ENCODE data around the gene RAB1B. TPM values are rescaled to one million over a fixed set of nuclear protein-coding genes. Genes with fewer than 3 reads are reported as not detected.

The RAB1B gene
- total and polyA plus RNA-seq, 10 of the 15 experiments (the other 5 are each of a cell fraction or from before 2014, with no cell fraction given), result 10.4 to 193 (median 96.9) TPM

DNA sequence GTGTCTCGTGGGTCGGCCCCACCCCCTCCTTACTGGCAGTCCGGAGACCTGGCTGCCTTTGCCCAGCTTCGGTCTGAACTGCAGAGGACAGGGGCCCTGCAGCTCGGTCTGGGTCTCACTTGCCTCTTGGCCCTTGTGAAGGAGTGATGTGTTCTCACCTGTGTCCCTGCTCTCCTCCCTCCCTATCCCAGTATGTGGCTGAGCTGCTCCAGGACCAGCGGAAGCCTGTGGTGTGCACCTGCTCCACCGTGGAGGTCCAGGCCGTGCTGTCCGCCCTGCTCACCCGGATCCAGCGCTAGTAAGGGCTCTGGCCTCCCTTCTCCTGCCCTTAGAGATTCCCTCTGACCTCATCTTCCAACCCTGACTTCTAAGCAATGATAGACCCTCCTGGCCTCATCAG, 35.7 kb upstream of the RAB1B start:
- Histone ChIP-seq H3K9me3 (replicated peaks; ENCODE audit: control insufficient read depth, insufficient read depth, low read length) (no peaks in the 10 kb centered on the region), H4K20me1 (ENCODE audit: control insufficient read depth, insufficient read depth) (no peaks in the 10 kb centered on the region), H3K4me2 (ENCODE audit: control insufficient read depth, insufficient read depth) (no peak overlapping the region), H3K79me2 (ENCODE audit: control insufficient read depth, insufficient read depth, low read length) (no peaks in the 10 kb centered on the region), H3K27me3 (replicated peaks in 1 of 2; ENCODE audit: control insufficient read depth in 2 of 2, insufficient read depth in 2 of 2, low read length in 1 of 2) (no peaks in the 10 kb centered on the region), H3K9ac (ENCODE audit: control insufficient read depth, insufficient read depth, low read length) (no peak overlapping the region), H3K36me3 (ENCODE audit: control insufficient read depth in 2 of 2, insufficient read depth in 2 of 2, low read length in 1 of 2) (peaks cover 13 to 30% of the 10 kb centered on the region in 2 experiments), H3K27ac (ENCODE audit: control insufficient read depth, insufficient read depth) (no peak overlapping the region), H2AFZ (ENCODE audit: control insufficient read depth, low read depth, low read length) (no peak overlapping the region), H3K4me1 (ENCODE audit: control insufficient read depth, insufficient read depth, low read length) (no peaks in the 10 kb centered on the region), H3K4me3 (no peak overlapping the region)
- ChIA-PET POLR2A (no interaction called here), CTCF (no interaction called here), SMC1A (ENCODE audit: uncharacterized antibody, unreplicated experiment) (no interaction called here), RAD21 (ENCODE audit: unreplicated experiment) (no interaction called here)
- in situ Hi-C loops (cut with MboI) (no loop called here), intact Hi-C loops (cut with micrococcal nuclease; ENCODE audit: unreplicated experiment) (no loop called here)
- ATAC-seq (no peak), FAIRE-seq (no peak), DNase-seq (ENCODE audit: low read depth, low spot score) (no peak)
- BruUV-seq (replicated peaks), result no TSS peak
- WGBS (ENCODE audit: insufficient coverage, insufficient replicate concordance, low lambda C conversion rate, missing lambda C conversion rate), result 98% methylated on average over 11 of the region's 11 CpGs
- TF ChIP-seq PML (IDR thresholded peaks at IDR 0.05; ENCODE audit: low read length) (no peak), ZZZ3 (IDR thresholded peaks at IDR 0.05; ENCODE audit: control insufficient read depth, insufficient read length, low read depth) (no peak), HCFC1 (IDR thresholded peaks at IDR 0.05; ENCODE audit: low read length) (no peak), IRF4 (IDR thresholded peaks at IDR 0.05; ENCODE audit: low read depth, low read length) (no peak), CHD2 (IDR thresholded peaks at IDR 0.05; ENCODE audit: borderline replicate concordance, low read depth, low read length) (no peak), DPF2 (IDR thresholded peaks at IDR 0.05) (no peak), SP1 (IDR thresholded peaks at IDR 0.05; ENCODE audit: low read depth, low read length) (no peak), LARP7 (IDR thresholded peaks at IDR 0.05) (no peak), NRF1 (conservative IDR thresholded peaks at IDR 0.05; ENCODE audit: low read depth, low read length) (no peak)
- TF ChIP-seq, protein P1, sequence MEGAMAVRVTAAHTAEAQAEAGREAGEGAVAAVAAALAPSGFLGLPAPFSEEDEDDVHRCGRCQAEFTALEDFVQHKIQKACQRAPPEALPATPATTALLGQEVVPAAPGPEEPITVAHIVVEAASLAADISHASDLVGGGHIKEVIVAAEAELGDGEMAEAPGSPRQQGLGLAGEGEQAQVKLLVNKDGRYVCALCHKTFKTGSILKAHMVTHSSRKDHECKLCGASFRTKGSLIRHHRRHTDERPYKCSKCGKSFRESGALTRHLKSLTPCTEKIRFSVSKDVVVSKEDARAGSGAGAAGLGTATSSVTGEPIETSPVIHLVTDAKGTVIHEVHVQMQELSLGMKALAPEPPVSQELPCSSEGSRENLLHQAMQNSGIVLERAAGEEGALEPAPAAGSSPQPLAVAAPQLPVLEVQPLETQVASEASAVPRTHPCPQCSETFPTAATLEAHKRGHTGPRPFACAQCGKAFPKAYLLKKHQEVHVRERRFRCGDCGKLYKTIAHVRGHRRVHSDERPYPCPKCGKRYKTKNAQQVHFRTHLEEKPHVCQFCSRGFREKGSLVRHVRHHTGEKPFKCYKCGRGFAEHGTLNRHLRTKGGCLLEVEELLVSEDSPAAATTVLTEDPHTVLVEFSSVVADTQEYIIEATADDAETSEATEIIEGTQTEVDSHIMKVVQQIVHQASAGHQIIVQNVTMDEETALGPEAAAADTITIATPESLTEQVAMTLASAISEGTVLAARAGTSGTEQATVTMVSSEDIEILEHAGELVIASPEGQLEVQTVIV (IDR thresholded peaks at IDR 0.05; ENCODE audit: borderline replicate concordance, partially characterized antibody), result no peak
